Measurements from ENCODE around the gene PEX11G.
"Not testable (repeated sequence)": the region's sequence is repeated elsewhere in the genome, so short reads cannot be mapped to it uniquely, and the experiment has no call there.

The PEX11G gene

DNA sequence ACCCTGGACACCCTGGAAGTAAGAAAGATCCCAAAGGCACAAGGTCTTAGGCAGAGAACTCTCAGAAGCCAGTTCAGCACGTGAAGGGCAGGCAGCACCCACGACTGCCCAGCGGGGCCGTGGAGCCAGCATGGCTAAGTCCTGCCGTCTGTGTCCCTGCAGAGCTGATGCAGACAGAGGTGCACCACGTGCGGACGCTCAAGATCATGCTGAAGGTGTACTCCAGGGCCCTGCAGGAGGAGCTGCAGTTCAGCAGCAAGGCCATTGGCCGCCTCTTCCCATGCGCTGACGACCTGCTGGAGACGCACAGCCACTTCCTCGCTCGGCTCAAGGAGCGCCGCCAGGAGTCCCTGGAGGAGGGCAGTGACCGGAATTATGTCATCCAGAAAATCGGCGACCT lies 44.8 kb downstream of the PEX11G start:
- TF ChIP-seq, protein P1, sequence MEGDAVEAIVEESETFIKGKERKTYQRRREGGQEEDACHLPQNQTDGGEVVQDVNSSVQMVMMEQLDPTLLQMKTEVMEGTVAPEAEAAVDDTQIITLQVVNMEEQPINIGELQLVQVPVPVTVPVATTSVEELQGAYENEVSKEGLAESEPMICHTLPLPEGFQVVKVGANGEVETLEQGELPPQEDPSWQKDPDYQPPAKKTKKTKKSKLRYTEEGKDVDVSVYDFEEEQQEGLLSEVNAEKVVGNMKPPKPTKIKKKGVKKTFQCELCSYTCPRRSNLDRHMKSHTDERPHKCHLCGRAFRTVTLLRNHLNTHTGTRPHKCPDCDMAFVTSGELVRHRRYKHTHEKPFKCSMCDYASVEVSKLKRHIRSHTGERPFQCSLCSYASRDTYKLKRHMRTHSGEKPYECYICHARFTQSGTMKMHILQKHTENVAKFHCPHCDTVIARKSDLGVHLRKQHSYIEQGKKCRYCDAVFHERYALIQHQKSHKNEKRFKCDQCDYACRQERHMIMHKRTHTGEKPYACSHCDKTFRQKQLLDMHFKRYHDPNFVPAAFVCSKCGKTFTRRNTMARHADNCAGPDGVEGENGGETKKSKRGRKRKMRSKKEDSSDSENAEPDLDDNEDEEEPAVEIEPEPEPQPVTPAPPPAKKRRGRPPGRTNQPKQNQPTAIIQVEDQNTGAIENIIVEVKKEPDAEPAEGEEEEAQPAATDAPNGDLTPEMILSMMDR (conservative IDR thresholded peaks at IDR 0.05): no peak
- H3K27ac ChIP-seq: no peak overlapping the region

DNA sequence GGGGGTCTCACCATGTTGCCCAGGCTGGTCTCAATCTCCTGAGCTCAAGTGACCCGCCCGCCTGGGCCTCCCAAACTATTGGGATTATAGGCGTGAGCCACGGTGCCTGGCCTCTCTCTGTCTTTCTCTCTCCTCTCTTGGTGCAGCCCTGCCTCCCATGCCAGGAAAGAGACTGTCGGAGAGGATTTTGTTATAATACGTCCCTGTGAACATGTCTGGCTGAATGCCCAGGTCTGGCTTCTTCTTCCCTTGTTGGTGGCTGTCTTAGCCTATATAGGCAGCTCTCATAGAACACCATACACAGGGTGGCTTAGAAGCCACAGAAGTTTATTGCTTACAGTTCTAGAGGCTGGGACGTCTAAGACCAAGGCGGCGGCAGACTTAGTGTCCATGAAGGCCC lies 46.4 kb downstream of the PEX11G start:
- no peak overlapping the region for H3K27ac ChIP-seq
- TF ChIP-seq, protein P1 (conservative IDR thresholded peaks at IDR 0.05): no peak

DNA sequence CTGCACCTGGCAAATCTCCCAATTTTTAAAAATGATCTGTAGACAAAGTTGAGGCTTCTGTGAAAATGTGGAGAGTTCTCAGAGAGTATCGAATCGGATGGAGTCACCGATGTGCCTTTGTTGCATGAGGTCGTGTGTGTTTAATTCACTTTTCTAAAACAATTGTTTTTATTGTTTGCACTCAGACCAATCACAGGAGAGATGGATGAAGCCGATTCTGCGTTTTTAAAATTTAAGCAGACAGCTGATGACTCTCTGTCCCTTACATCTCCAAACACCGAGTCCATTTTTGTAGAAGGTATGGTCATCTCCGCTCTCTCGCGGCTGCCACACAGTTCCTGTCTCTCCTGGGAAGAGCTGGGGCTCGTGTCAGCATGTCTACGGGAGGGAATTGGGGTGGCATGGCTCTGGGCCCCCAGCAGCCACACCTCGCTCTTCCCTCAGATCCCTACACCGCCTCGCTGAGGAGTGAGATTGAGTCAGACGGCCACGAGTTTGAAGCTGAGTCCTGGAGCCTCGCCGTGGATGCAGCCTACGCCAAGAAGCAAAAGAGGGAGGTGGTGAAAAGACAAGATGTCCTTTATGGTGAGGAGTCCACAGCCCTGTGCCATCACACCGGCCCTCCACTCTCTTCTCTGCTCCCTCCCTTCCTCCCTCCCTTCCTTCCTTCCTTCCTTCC lies 47.2 kb downstream of the PEX11G start:
- TF ChIP-seq, protein P1 (conservative IDR thresholded peaks at IDR 0.05): no peak
- H3K27ac ChIP-seq: no peak overlapping the region

DNA sequence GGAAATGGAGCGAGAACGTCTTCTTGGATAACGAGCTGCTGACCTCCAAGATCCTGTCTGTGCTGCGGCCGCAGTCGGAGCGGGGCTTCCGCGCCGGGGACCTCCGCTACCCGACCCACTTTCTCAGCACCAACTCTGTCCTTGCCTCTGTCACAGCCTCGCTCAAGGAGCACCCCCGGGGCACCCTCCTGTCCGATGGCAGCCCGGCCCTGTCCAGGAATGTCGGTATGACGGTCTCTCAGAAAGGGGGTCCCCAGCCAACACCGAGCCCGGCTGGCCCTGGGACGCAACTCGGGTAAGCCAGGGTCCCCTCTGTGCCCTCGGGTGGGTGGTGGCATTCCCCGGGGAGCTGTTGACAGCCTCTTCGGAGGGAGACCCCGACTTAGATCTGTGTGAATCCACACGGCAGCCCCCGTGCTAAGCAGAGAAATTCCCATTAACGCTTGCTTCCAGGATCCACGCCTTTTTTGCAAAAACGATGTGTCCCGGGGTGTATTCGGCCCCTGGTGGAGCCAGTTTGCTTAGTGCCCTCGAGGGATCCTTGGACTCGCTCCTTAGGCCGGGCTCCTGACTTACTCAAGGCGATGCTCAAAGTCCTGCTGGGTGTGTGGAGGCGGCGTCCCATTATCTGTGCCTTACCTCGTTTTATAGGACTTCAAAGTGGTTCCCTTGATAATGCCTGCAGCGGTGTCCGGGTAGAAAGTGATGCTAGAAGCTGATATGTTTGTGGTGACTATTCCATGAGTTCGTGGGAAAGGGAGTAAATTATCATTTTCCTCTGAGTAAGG lies 48.5 kb downstream of the PEX11G start:
- no peak overlapping the region for H3K27ac ChIP-seq
- TF ChIP-seq, protein P1 (conservative IDR thresholded peaks at IDR 0.05): no peak

DNA sequence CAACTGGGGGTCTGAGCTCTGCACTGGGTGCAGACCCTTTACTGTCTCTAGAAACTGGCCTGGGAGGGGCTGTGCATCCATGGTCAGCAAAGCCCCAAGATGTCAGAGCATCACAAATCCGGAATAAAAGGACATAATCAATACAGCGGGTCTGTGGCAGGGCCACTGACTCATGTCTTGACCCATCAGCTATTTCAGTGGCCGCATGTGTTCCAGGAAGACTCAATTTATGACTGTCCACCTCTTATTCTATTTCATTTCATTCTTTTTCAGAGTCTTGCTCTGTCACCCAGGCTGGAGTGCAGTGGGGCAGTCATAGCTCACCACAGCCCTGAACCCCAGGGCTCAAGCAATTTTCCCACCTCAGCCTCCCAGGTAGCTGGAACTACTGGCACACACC lies 53.2 kb downstream of the PEX11G start:
- H3K27ac ChIP-seq: no peak overlapping the region
- TF ChIP-seq, protein P1 (conservative IDR thresholded peaks at IDR 0.05): no peak

DNA sequence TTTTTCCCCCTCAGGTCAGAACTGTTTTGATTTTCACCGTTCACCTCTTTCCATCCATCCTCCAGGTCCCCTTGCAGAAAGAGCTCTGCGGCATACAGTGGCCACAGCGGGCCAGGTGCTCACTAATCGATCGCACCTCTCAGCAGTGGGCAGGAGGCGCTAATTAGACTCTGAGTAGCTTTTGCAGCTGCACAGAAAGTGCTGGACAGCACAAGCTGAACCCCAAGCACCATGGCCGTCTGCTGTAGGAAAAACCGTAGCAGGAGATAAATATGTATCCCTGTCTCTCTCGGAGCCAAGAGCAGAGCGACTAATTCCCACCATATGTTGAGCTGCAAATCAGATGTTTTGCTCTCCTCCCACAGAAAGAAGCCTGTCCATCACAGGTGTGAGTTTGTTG lies 54.4 kb downstream of the PEX11G start:
- TF ChIP-seq, protein P1 (conservative IDR thresholded peaks at IDR 0.05): no peak
- H3K27ac ChIP-seq: no peak overlapping the region

DNA sequence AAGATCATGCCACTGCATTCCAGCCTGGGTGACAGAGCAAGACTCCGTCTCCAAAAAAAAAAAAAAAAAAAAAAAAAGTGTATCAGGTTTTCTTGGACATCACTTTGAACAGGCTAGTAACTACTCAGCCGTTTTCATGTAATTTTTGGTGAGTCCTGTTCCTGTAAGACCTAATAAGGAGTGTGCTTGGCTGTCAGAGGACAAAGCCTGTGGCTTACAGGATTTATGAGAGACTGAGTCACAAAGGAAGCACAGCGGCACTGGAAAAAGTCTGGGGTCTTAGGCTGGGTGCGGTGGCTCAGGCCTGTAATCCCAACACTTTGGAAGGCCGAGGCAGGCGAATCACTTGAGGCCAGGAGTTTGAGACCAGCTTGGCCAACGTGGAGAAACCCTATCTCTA lies 55.4 kb downstream of the PEX11G start:
- not testable (repeated sequence) for H3K27ac ChIP-seq
